Neutrophil (primary cell): Measurements from ENCODE around the gene ECT2.

Experiments used
- H3K27ac ChIP-seq: fragments of 200-600 bp; sonication (generic); 2 replicates; pipeline ENCODE4 v1.5.1; 2016; ENCODE audit warnings: mild to moderate bottlenecking, moderate library complexity
- H3K27me3 ChIP-seq: fragments of 200-600 bp; sonication (generic); 2 replicates; pipeline ENCODE4 v1.6.0; 2016; ENCODE audit warnings: mild to moderate bottlenecking
- H3K36me3 ChIP-seq: fragments of 200-600 bp; sonication (generic); 2 replicates; pipeline ENCODE4 v1.5.1; 2017
- H3K4me1 ChIP-seq, 2 experiments: fragments of 200-600 bp in 1 of 2; sonication (generic) in 1 of 2; 1 replicate in 1 of 2; 2 replicates in 1 of 2; pipeline versions ENCODE4 v1.5.1 to v1.6.1; 2013 to 2016; ENCODE audit warnings: low read depth in 1 of 2, low read length in 1 of 2, mild to moderate bottlenecking in 1 of 2, moderate library complexity in 1 of 2; ENCODE audit not compliant: control insufficient read depth in 1 of 2, insufficient read depth in 1 of 2
- H3K4me3 ChIP-seq, 2 experiments: fragments of 200-600 bp in 1 of 2; sonication (generic) in 1 of 2; 1 replicate in 1 of 2; 2 replicates in 1 of 2; pipeline ENCODE4 v1.5.1; 2013 to 2016; ENCODE audit warnings: low read depth in 1 of 2, low read length in 1 of 2, mild to moderate bottlenecking in 1 of 2, moderate library complexity in 1 of 2
- H3K9me3 ChIP-seq: fragments of 200-600 bp; sonication (generic); 2 replicates; pipeline ENCODE4 v1.5.1; 2016
- CTCF ChIP-seq: fragments of 200-600 bp; sonication (generic); IDR thresholded peaks from 2 replicates; pipeline ENCODE4 v1.5.1; 2016; ENCODE audit warnings: antibody characterized with exemption

Gene ECT2

GRCh38 chr3:172848910-172849309 is 98.4 kb downstream of the ECT2 start:
- no peaks in the 10 kb centered on the region for H3K36me3 ChIP-seq
- no peaks in the 10 kb centered on the region for H3K27me3 ChIP-seq
- peaks cover 0 to 4% of the 10 kb centered on the region in 2 experiments for H3K4me1 ChIP-seq
- no peak overlapping the region for H3K4me3 ChIP-seq
- no peaks in the 10 kb centered on the region for H3K9me3 ChIP-seq
- no peak overlapping the region for H3K27ac ChIP-seq
- TF ChIP-seq CTCF, result no peak

GRCh38 chr3:172853005-172853404 is 102.5 kb downstream of the ECT2 start:
- Histone ChIP-seq H3K36me3 (no peaks in the 10 kb centered on the region), H3K4me1 (peaks cover 0 to 5% of the 10 kb centered on the region in 2 experiments), H3K9me3 (no peaks in the 10 kb centered on the region), H3K27ac (no peak overlapping the region), H3K4me3 (no peak overlapping the region), H3K27me3 (no peaks in the 10 kb centered on the region)
- TF ChIP-seq CTCF, result no peak

- TF ChIP-seq CTCF, result no peak
- H3K4me1 ChIP-seq, result peaks cover 0 to 5% of the 10 kb centered on the region in 2 experiments
- no peaks in the 10 kb centered on the region for H3K9me3 ChIP-seq
- no peaks in the 10 kb centered on the region for H3K36me3 ChIP-seq
- no peak overlapping the region for H3K4me3 ChIP-seq
- H3K27me3 ChIP-seq, result no peaks in the 10 kb centered on the region
- no peak overlapping the region for H3K27ac ChIP-seq
Observed at GRCh38 chr3:172853921-172854666, 103.6 kb downstream of the ECT2 start.

GRCh38 chr3:172855037-172855436 is 104.5 kb downstream of the ECT2 start:
- H3K27ac ChIP-seq, result no peak overlapping the region
- H3K36me3 ChIP-seq, result no peaks in the 10 kb centered on the region
- H3K4me1 ChIP-seq, result peaks cover 0 to 5% of the 10 kb centered on the region in 2 experiments
- no peaks in the 10 kb centered on the region for H3K27me3 ChIP-seq
- H3K9me3 ChIP-seq, result no peaks in the 10 kb centered on the region
- H3K4me3 ChIP-seq, result no peak overlapping the region
- no peak for TF ChIP-seq CTCF

- H3K27me3 ChIP-seq, result no peaks in the 10 kb centered on the region
- peaks cover 0 to 5% of the 10 kb centered on the region in 2 experiments for H3K4me1 ChIP-seq
- TF ChIP-seq CTCF, result no peak
- no peaks in the 10 kb centered on the region for H3K36me3 ChIP-seq
- no peak overlapping the region for H3K4me3 ChIP-seq
- no peak overlapping the region for H3K27ac ChIP-seq
- H3K9me3 ChIP-seq, result no peaks in the 10 kb centered on the region
Observed at GRCh38 chr3:172856795-172857742, 106.5 kb downstream of the ECT2 start.
